ENCODE data around the gene RPUSD4. TPM values are rescaled to one million over a fixed set of nuclear protein-coding genes. Genes with fewer than 3 reads are reported as not detected.
A peak's percentile ranks its signal among the peaks of the same experiment; 100 is the strongest.

The RPUSD4 gene
- total RNA-seq, 1 donor = 19.0 TPM

- no peak overlapping the region for H3K4me3 ChIP-seq (ENCODE audit: low read depth, low read length)
- TF ChIP-seq, protein P1, sequence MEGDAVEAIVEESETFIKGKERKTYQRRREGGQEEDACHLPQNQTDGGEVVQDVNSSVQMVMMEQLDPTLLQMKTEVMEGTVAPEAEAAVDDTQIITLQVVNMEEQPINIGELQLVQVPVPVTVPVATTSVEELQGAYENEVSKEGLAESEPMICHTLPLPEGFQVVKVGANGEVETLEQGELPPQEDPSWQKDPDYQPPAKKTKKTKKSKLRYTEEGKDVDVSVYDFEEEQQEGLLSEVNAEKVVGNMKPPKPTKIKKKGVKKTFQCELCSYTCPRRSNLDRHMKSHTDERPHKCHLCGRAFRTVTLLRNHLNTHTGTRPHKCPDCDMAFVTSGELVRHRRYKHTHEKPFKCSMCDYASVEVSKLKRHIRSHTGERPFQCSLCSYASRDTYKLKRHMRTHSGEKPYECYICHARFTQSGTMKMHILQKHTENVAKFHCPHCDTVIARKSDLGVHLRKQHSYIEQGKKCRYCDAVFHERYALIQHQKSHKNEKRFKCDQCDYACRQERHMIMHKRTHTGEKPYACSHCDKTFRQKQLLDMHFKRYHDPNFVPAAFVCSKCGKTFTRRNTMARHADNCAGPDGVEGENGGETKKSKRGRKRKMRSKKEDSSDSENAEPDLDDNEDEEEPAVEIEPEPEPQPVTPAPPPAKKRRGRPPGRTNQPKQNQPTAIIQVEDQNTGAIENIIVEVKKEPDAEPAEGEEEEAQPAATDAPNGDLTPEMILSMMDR (IDR thresholded peaks at IDR 0.05; ENCODE audit: insufficient read depth, low read depth, low read length) = no peak
- DNase-seq (ENCODE audit: low read depth) = peak; percentile 90
Observed at GRCh38 chr11:126153972-126154371, 57.5 kb downstream of the RPUSD4 start.

- no peak for DNase-seq (ENCODE audit: low read depth)
- no peak overlapping the region for H3K4me3 ChIP-seq (ENCODE audit: low read depth, low read length)
- TF ChIP-seq, protein P1 (IDR thresholded peaks at IDR 0.05; ENCODE audit: insufficient read depth, low read depth, low read length) = no peak
Observed at GRCh38 chr11:126153006-126153405, 58.4 kb downstream of the RPUSD4 start.

- TF ChIP-seq, protein P1 (IDR thresholded peaks at IDR 0.05; ENCODE audit: insufficient read depth, low read depth, low read length) = no peak
- DNase-seq (ENCODE audit: low read depth) = peak; percentile 48
- no peak overlapping the region for H3K4me3 ChIP-seq (ENCODE audit: low read depth, low read length)
Observed at GRCh38 chr11:126152586-126152985, 58.9 kb downstream of the RPUSD4 start.

- TF ChIP-seq, protein P1 (IDR thresholded peaks at IDR 0.05; ENCODE audit: insufficient read depth, low read depth, low read length) = no peak
- no peak overlapping the region for H3K4me3 ChIP-seq (ENCODE audit: low read depth, low read length)
- no peak for DNase-seq (ENCODE audit: low read depth)
Observed at GRCh38 chr11:126152152-126152551, 59.3 kb downstream of the RPUSD4 start.

Small RNA genes lying within 50 kb of the gene (small RNA-seq; reads per million reads assigned to genes)
- gene AP001893.2 (not detected), gene RN7SL351P (not detected), gene RNU4-86P (not detected)

Other genes with a start within 250 kb of the RPUSD4 start
- 2.3 and 2.6 TPM in 2 replicates for gene CDON, start 148.8 kb downstream of the RPUSD4 start, total RNA-seq
- 25.8 and 38.0 TPM in 2 replicates for gene FAM118B, start 132 bp upstream of the RPUSD4 start, total RNA-seq
- 85.4 and 102 TPM in 2 replicates for gene SRPRA, start 57.2 kb upstream of the RPUSD4 start, total RNA-seq
- 6.0 and 10.3 TPM in 2 replicates for gene FOXRED1, start 57.5 kb upstream of the RPUSD4 start, total RNA-seq
- gene TIRAP, start 71.4 kb upstream of the RPUSD4 start, total RNA-seq = 7.4 and 7.8 TPM in 2 replicates
- gene DCPS, start 92.4 kb upstream of the RPUSD4 start, total RNA-seq = 10.4 and 12.9 TPM in 2 replicates
- 16.8 and 17.1 TPM in 2 replicates for gene ST3GAL4, start 144.0 kb upstream of the RPUSD4 start, total RNA-seq